Activated CD8-positive, alpha-beta memory T cell treated with anti-CD3 and anti-CD28 coated beads for 48 hours (primary cell): ENCODE data around the gene LOXHD1.

Experiments used
- DNase-seq, 3 experiments: peaks; one replicate each; pipeline ENCODE4 v3.0.0-alpha.2; 2020; ENCODE audit warnings: low read depth in 2 of 3, low spot score in 2 of 3

LOXHD1 gene

GRCh38 chr18:46581648-46582047 is 75.4 kb downstream of the LOXHD1 start:
- no peak for DNase-seq

GRCh38 chr18:46578987-46579386 is 78.0 kb downstream of the LOXHD1 start:
- DNase-seq = no peak

GRCh38 chr18:46577546-46577945 is 79.5 kb downstream of the LOXHD1 start:
- no peak for DNase-seq

- no peak for DNase-seq
Observed at GRCh38 chr18:46575851-46576250, 81.2 kb downstream of the LOXHD1 start.

- DNase-seq = no peak
Observed at GRCh38 chr18:46574743-46575115, 82.3 kb downstream of the LOXHD1 start.

- DNase-seq = no peak
Observed at GRCh38 chr18:46574000-46574742, 82.8 kb downstream of the LOXHD1 start.

- DNase-seq = no peak
Observed at GRCh38 chr18:46573156-46573555, 83.9 kb downstream of the LOXHD1 start.

GRCh38 chr18:46571756-46572155 is 85.3 kb downstream of the LOXHD1 start:
- no peak for DNase-seq

- DNase-seq = no peak
Observed at GRCh38 chr18:46570666-46571065, 86.4 kb downstream of the LOXHD1 start.

GRCh38 chr18:46570134-46570533 is 86.9 kb downstream of the LOXHD1 start:
- no peak for DNase-seq

GRCh38 chr18:46569211-46569610 is 87.8 kb downstream of the LOXHD1 start:
- no peak for DNase-seq

GRCh38 chr18:46567196-46567595 is 89.8 kb downstream of the LOXHD1 start:
- DNase-seq = no peak

GRCh38 chr18:46566111-46566510 is 90.9 kb downstream of the LOXHD1 start:
- no peak for DNase-seq

- DNase-seq = no peak
Observed at GRCh38 chr18:46565256-46565655, 91.8 kb downstream of the LOXHD1 start.

- DNase-seq = no peak
Observed at GRCh38 chr18:46563317-46563716, 93.7 kb downstream of the LOXHD1 start.

- DNase-seq = no peak
Observed at GRCh38 chr18:46562674-46563192, 94.3 kb downstream of the LOXHD1 start.

- no peak for DNase-seq
Observed at GRCh38 chr18:46560671-46561045, 96.4 kb downstream of the LOXHD1 start.

- no peak for DNase-seq
Observed at GRCh38 chr18:46559946-46560670, 96.9 kb downstream of the LOXHD1 start.

- DNase-seq = no peak
Observed at GRCh38 chr18:46559296-46559695, 97.7 kb downstream of the LOXHD1 start.

GRCh38 chr18:46556590-46557206 is 100.3 kb downstream of the LOXHD1 start:
- no peak for DNase-seq

- no peak for DNase-seq
Observed at GRCh38 chr18:46555724-46556123, 101.3 kb downstream of the LOXHD1 start.

- DNase-seq = no peak
Observed at GRCh38 chr18:46555213-46555612, 101.8 kb downstream of the LOXHD1 start.
